Mesenchymal stem cell (in vitro differentiated cells and primary cell): Measurements from ENCODE around the gene ARG1.

Experiments used
- DNase-seq: peaks from one replicate; pipeline ENCODE4 v3.0.0-alpha.2; 2013
- H2AFZ ChIP-seq: one replicate; pipeline ENCODE4 v1.6.1; 2013; ENCODE audit warnings: low read depth, mild to moderate bottlenecking, control low read depth, inconsistent platforms, low read length, moderate library complexity
- H2AK5ac ChIP-seq: 2 replicates; pipeline ENCODE4 v1.6.1; 2013; ENCODE audit warnings: low read length, moderate library complexity, mild to moderate bottlenecking, inconsistent platforms; ENCODE audit not compliant: severe bottlenecking
- H2BK120ac ChIP-seq: one replicate; pipeline ENCODE4 v1.6.1; 2013; ENCODE audit warnings: low read depth, mild to moderate bottlenecking, inconsistent platforms, low read length, moderate library complexity
- H2BK12ac ChIP-seq, 2 experiments: one replicate each; pipeline ENCODE4 v1.6.1; 2013; ENCODE audit warnings: inconsistent platforms in 2 of 2, low read length in 2 of 2, mild to moderate bottlenecking in 2 of 2, moderate library complexity in 2 of 2, control low read depth in 1 of 2
- H2BK15ac ChIP-seq: one replicate; pipeline ENCODE4 v1.6.1; 2013; ENCODE audit warnings: mild to moderate bottlenecking, low read depth, inconsistent platforms; ENCODE audit not compliant: poor library complexity, severe bottlenecking
- H2BK5ac ChIP-seq: 2 replicates; pipeline ENCODE4 v1.6.1; 2013; ENCODE audit warnings: low read depth, mild to moderate bottlenecking, low read length, control low read depth, inconsistent platforms; ENCODE audit not compliant: poor library complexity, severe bottlenecking
- H3K14ac ChIP-seq, 2 experiments: one replicate each; pipeline ENCODE4 v1.6.1; 2013; ENCODE audit warnings: inconsistent platforms in 2 of 2, low read length in 2 of 2, control low read depth in 1 of 2, mild to moderate bottlenecking in 1 of 2, moderate library complexity in 1 of 2
- H3K18ac ChIP-seq, 2 experiments: one replicate each; pipeline ENCODE4 v1.6.1; 2013; ENCODE audit warnings: inconsistent platforms in 2 of 2, low read length in 2 of 2, control low read depth in 1 of 2, low read depth in 1 of 2, mild to moderate bottlenecking in 1 of 2
- H3K23ac ChIP-seq, 2 experiments: one replicate each; pipeline ENCODE4 v1.6.1; 2013; ENCODE audit warnings: inconsistent platforms in 2 of 2, low read length in 2 of 2, mild to moderate bottlenecking in 2 of 2, moderate library complexity in 2 of 2, control low read depth in 1 of 2
- H3K27ac ChIP-seq: 2 replicates; pipeline ENCODE4 v1.5.1; 2013; ENCODE audit warnings: mild to moderate bottlenecking, moderate library complexity, low read length, control low read depth, inconsistent platforms; ENCODE audit not compliant: poor library complexity, severe bottlenecking
- H3K27me3 ChIP-seq, 2 experiments: 2 replicates each; pipeline versions ENCODE4 v1.6.1 to v1.7.0; 2013; ENCODE audit warnings: low read length in 2 of 2, mild to moderate bottlenecking in 2 of 2, moderate library complexity in 2 of 2, control low read depth in 1 of 2, inconsistent platforms in 1 of 2; ENCODE audit not compliant: control insufficient read depth in 1 of 2, insufficient read depth in 1 of 2
- H3K36me3 ChIP-seq, 2 experiments: 2 replicates each; pipeline versions ENCODE4 v1.6.1 to v1.7.0; 2013; ENCODE audit warnings: low read length in 2 of 2, control low read depth in 1 of 2, inconsistent platforms in 1 of 2, low read depth in 1 of 2, mild to moderate bottlenecking in 1 of 2; ENCODE audit not compliant: insufficient read depth in 2 of 2, control insufficient read depth in 1 of 2
- H3K4ac ChIP-seq, 2 experiments: one replicate each; pipeline ENCODE4 v1.6.1; 2013; ENCODE audit warnings: inconsistent platforms in 2 of 2, low read length in 2 of 2, mild to moderate bottlenecking in 2 of 2, moderate library complexity in 2 of 2, control low read depth in 1 of 2, low read depth in 1 of 2
- H3K4me1 ChIP-seq: 2 replicates; pipeline ENCODE4 v1.6.1; 2013; ENCODE audit warnings: low read depth, low read length, control low read depth; ENCODE audit not compliant: control insufficient read depth, insufficient read depth
- H3K4me2 ChIP-seq: 2 replicates; pipeline ENCODE4 v1.6.1; 2013; ENCODE audit warnings: low read length, mild to moderate bottlenecking, inconsistent platforms; ENCODE audit not compliant: poor library complexity, severe bottlenecking
- H3K4me3 ChIP-seq, 2 experiments: 2 replicates each; pipeline versions ENCODE4 v1.5.1 to v1.7.0; 2013; ENCODE audit warnings: low read length in 2 of 2, mild to moderate bottlenecking in 2 of 2, control low read depth in 1 of 2, low read depth in 1 of 2; ENCODE audit not compliant: insufficient read depth in 1 of 2
- H3K79me1 ChIP-seq: replicated peaks from 2 replicates; pipeline ENCODE4 v1.6.1; 2013; ENCODE audit warnings: mild to moderate bottlenecking, control low read depth, low read length, inconsistent platforms; ENCODE audit not compliant: poor library complexity, severe bottlenecking
- H3K9ac ChIP-seq: 2 replicates; pipeline ENCODE4 v1.7.0; 2013; ENCODE audit warnings: mild to moderate bottlenecking, low read length, moderate library complexity
- H3K9me3 ChIP-seq: 2 replicates; pipeline ENCODE4 v1.7.0; 2013; ENCODE audit warnings: mild to moderate bottlenecking, low read length; ENCODE audit not compliant: control insufficient read depth
- H4K8ac ChIP-seq: one replicate; pipeline ENCODE4 v1.6.1; 2013; ENCODE audit warnings: inconsistent platforms, mild to moderate bottlenecking, low read length, moderate library complexity
- H4K91ac ChIP-seq: one replicate; pipeline ENCODE4 v1.6.1; 2013; ENCODE audit warnings: mild to moderate bottlenecking, low read length, inconsistent platforms
- WGBS: methylation state at CpG from one replicate; pipeline ENCODE4 v1.1.7; 2013; ENCODE audit warnings: mixed read lengths; 5-methylcytosine and 5-hydroxymethylcytosine counted together

ARG1 gene

GRCh38 chr6:131565056-131565455 lies 8.0 kb upstream of the ARG1 start:
- H3K14ac ChIP-seq: no peak overlapping the region
- H2BK12ac ChIP-seq: no peak overlapping the region
- H3K4me3 ChIP-seq: no peak overlapping the region
- no peak overlapping the region for H2BK5ac ChIP-seq
- H4K91ac ChIP-seq: no peak overlapping the region
- no peaks in the 10 kb centered on the region for H3K9me3 ChIP-seq
- no peak overlapping the region for H2AK5ac ChIP-seq
- H3K4me1 ChIP-seq: no peaks in the 10 kb centered on the region
- no peak for DNase-seq
- H3K79me1 ChIP-seq: no peaks in the 10 kb centered on the region
- H3K18ac ChIP-seq: no peak overlapping the region
- no peak overlapping the region for H3K4me2 ChIP-seq
- H2AFZ ChIP-seq: no peak overlapping the region
- WGBS: no CpG with 5 or more reads among the region's 2 CpGs
- H3K23ac ChIP-seq: no peak overlapping the region
- H3K27me3 ChIP-seq: no peaks in the 10 kb centered on the region
- H3K36me3 ChIP-seq: no peaks in the 10 kb centered on the region
- no peak overlapping the region for H3K27ac ChIP-seq
- no peak overlapping the region for H2BK15ac ChIP-seq
- H3K4ac ChIP-seq: no peak overlapping the region
- H3K9ac ChIP-seq: no peak overlapping the region
- H2BK120ac ChIP-seq: no peak overlapping the region
- no peak overlapping the region for H4K8ac ChIP-seq

- no peak overlapping the region for H3K9ac ChIP-seq
- DNase-seq: no peak
- no peak overlapping the region for H3K18ac ChIP-seq
- H3K4ac ChIP-seq: no peak overlapping the region
- H2BK15ac ChIP-seq: no peak overlapping the region
- no peak overlapping the region for H2BK5ac ChIP-seq
- H2BK12ac ChIP-seq: no peak overlapping the region
- no peak overlapping the region for H3K4me3 ChIP-seq
- H3K27me3 ChIP-seq: no peaks in the 10 kb centered on the region
- 97% methylated on average over 3 of the region's 4 CpGs for WGBS
- no peak overlapping the region for H4K8ac ChIP-seq
- no peak overlapping the region for H3K23ac ChIP-seq
- no peaks in the 10 kb centered on the region for H3K4me1 ChIP-seq
- H3K14ac ChIP-seq: no peak overlapping the region
- H2BK120ac ChIP-seq: no peak overlapping the region
- H3K27ac ChIP-seq: no peak overlapping the region
- H3K9me3 ChIP-seq: no peaks in the 10 kb centered on the region
- H3K4me2 ChIP-seq: no peak overlapping the region
- H2AK5ac ChIP-seq: no peak overlapping the region
- no peak overlapping the region for H2AFZ ChIP-seq
- H3K79me1 ChIP-seq: no peaks in the 10 kb centered on the region
- no peak overlapping the region for H4K91ac ChIP-seq
- no peaks in the 10 kb centered on the region for H3K36me3 ChIP-seq
Observed at GRCh38 chr6:131568726-131569125, 4.3 kb upstream of the ARG1 start.

- Histone ChIP-seq H3K9ac (no peak overlapping the region), H3K4ac (no peak overlapping the region), H3K14ac (no peak overlapping the region), H4K91ac (no peak overlapping the region), H2BK15ac (no peak overlapping the region), H2AFZ (no peak overlapping the region), H3K79me1 (no peaks in the 10 kb centered on the region), H2BK120ac (no peak overlapping the region), H3K9me3 (no peaks in the 10 kb centered on the region), H4K8ac (no peak overlapping the region), H3K4me3 (no peak overlapping the region), H3K27me3 (no peaks in the 10 kb centered on the region), H2AK5ac (no peak overlapping the region), H3K4me2 (no peak overlapping the region), H2BK12ac (no peak overlapping the region), H3K23ac (no peak overlapping the region), H3K36me3 (peaks cover 0 to 16% of the 10 kb centered on the region in 2 experiments), H3K4me1 (no peaks in the 10 kb centered on the region), H3K27ac (no peak overlapping the region), H2BK5ac (no peak overlapping the region), H3K18ac (no peak overlapping the region)
- 35% methylated on average over 1 of the region's 2 CpGs for WGBS
- DNase-seq: no peak
Observed at GRCh38 chr6:131574133-131574532, 1.1 kb downstream of the ARG1 start.

- Histone ChIP-seq H2AFZ (no peak overlapping the region), H2BK12ac (no peak overlapping the region), H3K4me2 (no peak overlapping the region), H3K27ac (no peak overlapping the region), H4K91ac (no peak overlapping the region), H3K18ac (no peak overlapping the region), H3K9ac (no peak overlapping the region), H2AK5ac (no peak overlapping the region), H3K9me3 (no peaks in the 10 kb centered on the region), H3K27me3 (no peaks in the 10 kb centered on the region), H3K79me1 (no peaks in the 10 kb centered on the region), H3K4me3 (no peak overlapping the region), H3K4me1 (no peaks in the 10 kb centered on the region), H2BK120ac (no peak overlapping the region), H3K36me3 (peaks cover 0 to 21% of the 10 kb centered on the region in 2 experiments), H2BK5ac (no peak overlapping the region), H4K8ac (no peak overlapping the region), H3K23ac (no peak overlapping the region), H3K4ac (no peak overlapping the region), H2BK15ac (no peak overlapping the region), H3K14ac (no peak overlapping the region)
- DNase-seq: no peak
- WGBS: 89% methylated on average over 4 of the region's 4 CpGs
Observed at GRCh38 chr6:131574686-131575085, 1.7 kb downstream of the ARG1 start.
